HEK293 (cell line): ENCODE measurements around the gene TUG1.
A peak's percentile ranks its signal among the peaks of the same experiment; 100 is the strongest.

Experiments used
- EGR2 ChIP-seq: fragments of 450-650 bp; formaldehyde crosslinking; IDR thresholded peaks from 2 replicates; pipeline ENCODE4 v1.5.1; 2016; ENCODE audit warnings: low read depth, missing biosample characterization, missing genetic modification characterization
- KLF10 ChIP-seq: fragments of 450-650 bp; IDR thresholded peaks from 2 replicates; pipeline ENCODE4 v1.5.1; 2018; ENCODE audit warnings: missing biosample characterization, mild to moderate bottlenecking, missing genetic modification characterization
- KLF8 ChIP-seq: fragments of 450-650 bp; formaldehyde crosslinking; IDR thresholded peaks from 2 replicates; pipeline ENCODE4 v1.5.1; 2016; ENCODE audit warnings: missing biosample characterization, missing genetic modification characterization
- MYNN ChIP-seq: fragments of 450-650 bp; formaldehyde crosslinking; IDR thresholded peaks from 2 replicates; pipeline ENCODE4 v1.5.1; 2016; ENCODE audit warnings: missing biosample characterization, missing genetic modification characterization, borderline replicate concordance
- MZF1 ChIP-seq: fragments of 450-650 bp; formaldehyde crosslinking; IDR thresholded peaks from 2 replicates; pipeline ENCODE4 v1.5.1; 2017; ENCODE audit warnings: missing biosample characterization, missing genetic modification characterization, borderline replicate concordance
- PRDM6 ChIP-seq: fragments of 450-650 bp; formaldehyde crosslinking; IDR thresholded peaks from 2 replicates; pipeline ENCODE4 v1.5.1; 2017; ENCODE audit warnings: missing biosample characterization, missing genetic modification characterization
- SCRT2 ChIP-seq: fragments of 450-650 bp; formaldehyde crosslinking; IDR thresholded peaks from 2 replicates; pipeline ENCODE4 v1.5.1; 2016; ENCODE audit warnings: missing biosample characterization, missing genetic modification characterization
- YY1 ChIP-seq: fragments of 450-650 bp; formaldehyde crosslinking; IDR thresholded peaks from 2 replicates; pipeline ENCODE4 v1.5.1; 2018; ENCODE audit warnings: missing biosample characterization, missing genetic modification characterization
- YY2 ChIP-seq: fragments of 450-650 bp; formaldehyde crosslinking; IDR thresholded peaks from 2 replicates; pipeline ENCODE4 v1.5.1; 2016; ENCODE audit warnings: missing biosample characterization, missing genetic modification characterization
- ZBTB48 ChIP-seq: fragments of 450-650 bp; formaldehyde crosslinking; IDR thresholded peaks from 2 replicates; pipeline ENCODE4 v1.5.1; 2016; ENCODE audit warnings: missing biosample characterization, missing genetic modification characterization
- ZNF114 ChIP-seq: fragments of 450-650 bp; formaldehyde crosslinking; IDR thresholded peaks from 2 replicates; pipeline ENCODE4 v1.5.0; 2017; ENCODE audit warnings: missing biosample characterization, missing genetic modification characterization
- ZNF18 ChIP-seq: fragments of 450-650 bp; formaldehyde crosslinking; IDR thresholded peaks from 2 replicates; pipeline ENCODE4 v1.5.1; 2016; ENCODE audit warnings: missing biosample characterization, missing genetic modification characterization
- ZNF221 ChIP-seq: fragments of 450-650 bp; formaldehyde crosslinking; IDR thresholded peaks from 2 replicates; pipeline ENCODE4 v1.5.1; 2017; ENCODE audit warnings: missing biosample characterization, missing genetic modification characterization, borderline replicate concordance
- ZNF37A ChIP-seq: fragments of 450-650 bp; IDR thresholded peaks from 2 replicates; pipeline ENCODE4 v1.5.1; 2018; ENCODE audit warnings: missing biosample characterization, missing genetic modification characterization
- ZNF433 ChIP-seq: fragments of 450-650 bp; formaldehyde crosslinking; IDR thresholded peaks from 2 replicates; pipeline ENCODE4 v1.5.1; 2016; ENCODE audit warnings: missing biosample characterization, missing genetic modification characterization, low read depth
- ZNF473 ChIP-seq: fragments of 450-650 bp; formaldehyde crosslinking; IDR thresholded peaks from 2 replicates; pipeline ENCODE4 v1.5.1; 2017; ENCODE audit warnings: missing biosample characterization, missing genetic modification characterization
- ZNF513 ChIP-seq: fragments of 450-650 bp; IDR thresholded peaks from 2 replicates; pipeline ENCODE4 v1.5.1; 2018; ENCODE audit warnings: missing biosample characterization, missing genetic modification characterization
- ZNF548 ChIP-seq: fragments of 450-650 bp; formaldehyde crosslinking; IDR thresholded peaks from 2 replicates; pipeline ENCODE4 v1.5.1; 2016; ENCODE audit warnings: missing biosample characterization, missing genetic modification characterization
- ZNF555 ChIP-seq: fragments of 450-650 bp; formaldehyde crosslinking; conservative IDR thresholded peaks from 2 replicates; pipeline ENCODE4 v1.5.1; 2017; ENCODE audit warnings: missing biosample characterization, mild to moderate bottlenecking, missing genetic modification characterization, inconsistent platforms
- ZNF561 ChIP-seq: fragments of 450-650 bp; IDR thresholded peaks from 2 replicates; pipeline ENCODE4 v1.5.1; 2018; ENCODE audit warnings: missing biosample characterization, missing genetic modification characterization, borderline replicate concordance
- ZNF596 ChIP-seq: fragments of 450-650 bp; IDR thresholded peaks from 2 replicates; pipeline ENCODE4 v1.5.0; 2018; ENCODE audit warnings: missing biosample characterization, mild to moderate bottlenecking, missing genetic modification characterization, moderate library complexity
- ZNF610 ChIP-seq: fragments of 450-650 bp; formaldehyde crosslinking; IDR thresholded peaks from 2 replicates; pipeline ENCODE4 v1.5.1; 2016; ENCODE audit warnings: missing biosample characterization, missing genetic modification characterization, borderline replicate concordance
- ZNF621 ChIP-seq: fragments of 450-650 bp; formaldehyde crosslinking; IDR thresholded peaks from 2 replicates; pipeline ENCODE4 v1.5.1; 2017; ENCODE audit warnings: missing biosample characterization, missing genetic modification characterization
- ZNF626 ChIP-seq: fragments of 450-650 bp; sonication (Bioruptor Pico); formaldehyde crosslinking; IDR thresholded peaks from 2 replicates; pipeline ENCODE4 v1.5.1; 2018; ENCODE audit warnings: missing biosample characterization, missing genetic modification characterization, inconsistent platforms
- ZNF701 ChIP-seq: fragments of 450-650 bp; formaldehyde crosslinking; IDR thresholded peaks from 2 replicates; pipeline ENCODE4 v1.5.1; 2016; ENCODE audit warnings: missing biosample characterization, missing genetic modification characterization
- ZNF777 ChIP-seq: fragments of 450-650 bp; formaldehyde crosslinking; IDR thresholded peaks from 2 replicates; pipeline ENCODE4 v1.5.1; 2017; ENCODE audit warnings: missing biosample characterization, missing genetic modification characterization, borderline replicate concordance
- ZNF837 ChIP-seq: fragments of 450-650 bp; formaldehyde crosslinking; IDR thresholded peaks from 2 replicates; pipeline ENCODE4 v1.5.1; 2016; ENCODE audit warnings: missing biosample characterization, missing genetic modification characterization
- ZSCAN4 ChIP-seq: fragments of 450-650 bp; formaldehyde crosslinking; IDR thresholded peaks from 2 replicates; pipeline ENCODE4 v1.5.1; 2017; ENCODE audit warnings: missing biosample characterization, missing genetic modification characterization
- TF ChIP-seq, protein P1 (sequence below): fragments of 450-650 bp; formaldehyde crosslinking; optimal IDR thresholded peaks from 2 replicates; pipeline ENCODE3; 2016; ENCODE audit warnings: missing biosample characterization, mild to moderate bottlenecking, missing genetic modification characterization
- TF ChIP-seq, protein P2 (sequence below): fragments of 450-650 bp; formaldehyde crosslinking; IDR thresholded peaks from 2 replicates; pipeline ENCODE4 v1.5.1; 2016; ENCODE audit warnings: missing biosample characterization, missing genetic modification characterization, borderline replicate concordance

TUG1 gene

GRCh38 chr22:30968924-30969531 is at the start of gene TUG1 (continued):
- TF ChIP-seq PRDM6 (tag by site-specific recombination) (no peak), KLF10 (tag by site-specific recombination) (0 out of 2 replicates have a peak, but pooled peaks have one; percentile 53), ZNF221 (tag by site-specific recombination) (no peak), ZNF18 (tag by site-specific recombination) (no peak), ZNF596 (tag by site-specific recombination) (no peak), ZNF621 (tag by site-specific recombination) (no peak), ZNF701 (tag by site-specific recombination) (no peak), MYNN (no peak), ZNF837 (no peak), MZF1 (tag by site-specific recombination) (no peak), ZNF473 (tag by site-specific recombination) (no peak), SCRT2 (tag by site-specific recombination) (no peak), ZNF626 (tag by site-specific recombination) (0 out of 2 replicates have a peak, but pooled peaks have one; percentile 33), ZSCAN4 (no peak), ZNF37A (tag by site-specific recombination) (peak; percentile 67; the same call in 1 of the 2 replicates), ZNF513 (no peak), YY1 (tag by site-specific recombination) (peak; percentile 84), EGR2 (peak; percentile 63), ZNF555 (tag by site-specific recombination) (no peak), YY2 (tag by site-specific recombination) (peak; percentile 78), ZNF114 (tag by site-specific recombination) (no peak), ZNF561 (tag by site-specific recombination) (no peak; the same call in none of the 2 replicates), ZNF610 (peak; percentile 44; the same call in 1 of the 2 replicates), ZNF433 (tag by site-specific recombination) (no peak), ZNF548 (no peak), ZNF777 (tag by site-specific recombination) (no peak), KLF8 (tag by site-specific recombination) (peak; percentile 94), ZBTB48 (tag by site-specific recombination) (no peak)
- TF ChIP-seq, protein P1, sequence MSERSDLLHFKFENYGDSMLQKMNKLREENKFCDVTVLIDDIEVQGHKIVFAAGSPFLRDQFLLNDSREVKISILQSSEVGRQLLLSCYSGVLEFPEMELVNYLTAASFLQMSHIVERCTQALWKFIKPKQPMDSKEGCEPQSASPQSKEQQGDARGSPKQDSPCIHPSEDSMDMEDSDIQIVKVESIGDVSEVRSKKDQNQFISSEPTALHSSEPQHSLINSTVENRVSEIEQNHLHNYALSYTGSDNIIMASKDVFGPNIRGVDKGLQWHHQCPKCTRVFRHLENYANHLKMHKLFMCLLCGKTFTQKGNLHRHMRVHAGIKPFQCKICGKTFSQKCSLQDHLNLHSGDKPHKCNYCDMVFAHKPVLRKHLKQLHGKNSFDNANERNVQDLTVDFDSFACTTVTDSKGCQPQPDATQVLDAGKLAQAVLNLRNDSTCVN (tag by site-specific recombination) = peak; percentile 85
- TF ChIP-seq, protein P2, sequence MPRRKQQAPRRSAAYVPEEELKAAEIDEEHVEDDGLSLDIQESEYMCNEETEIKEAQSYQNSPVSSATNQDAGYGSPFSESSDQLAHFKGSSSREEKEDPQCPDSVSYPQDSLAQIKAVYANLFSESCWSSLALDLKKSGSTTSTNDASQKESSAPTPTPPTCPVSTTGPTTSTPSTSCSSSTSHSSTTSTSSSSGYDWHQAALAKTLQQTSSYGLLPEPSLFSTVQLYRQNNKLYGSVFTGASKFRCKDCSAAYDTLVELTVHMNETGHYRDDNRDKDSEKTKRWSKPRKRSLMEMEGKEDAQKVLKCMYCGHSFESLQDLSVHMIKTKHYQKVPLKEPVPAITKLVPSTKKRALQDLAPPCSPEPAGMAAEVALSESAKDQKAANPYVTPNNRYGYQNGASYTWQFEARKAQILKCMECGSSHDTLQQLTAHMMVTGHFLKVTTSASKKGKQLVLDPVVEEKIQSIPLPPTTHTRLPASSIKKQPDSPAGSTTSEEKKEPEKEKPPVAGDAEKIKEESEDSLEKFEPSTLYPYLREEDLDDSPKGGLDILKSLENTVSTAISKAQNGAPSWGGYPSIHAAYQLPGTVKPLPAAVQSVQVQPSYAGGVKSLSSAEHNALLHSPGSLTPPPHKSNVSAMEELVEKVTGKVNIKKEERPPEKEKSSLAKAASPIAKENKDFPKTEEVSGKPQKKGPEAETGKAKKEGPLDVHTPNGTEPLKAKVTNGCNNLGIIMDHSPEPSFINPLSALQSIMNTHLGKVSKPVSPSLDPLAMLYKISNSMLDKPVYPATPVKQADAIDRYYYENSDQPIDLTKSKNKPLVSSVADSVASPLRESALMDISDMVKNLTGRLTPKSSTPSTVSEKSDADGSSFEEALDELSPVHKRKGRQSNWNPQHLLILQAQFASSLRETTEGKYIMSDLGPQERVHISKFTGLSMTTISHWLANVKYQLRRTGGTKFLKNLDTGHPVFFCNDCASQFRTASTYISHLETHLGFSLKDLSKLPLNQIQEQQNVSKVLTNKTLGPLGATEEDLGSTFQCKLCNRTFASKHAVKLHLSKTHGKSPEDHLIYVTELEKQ (tag by site-specific recombination) = no peak
